NK-92 treated with Interleukin-12 subunit alpha and Interleukin-12 subunit beta, amount 100 ng/mL, for 24 hours (cell line): ENCODE data around the gene SLA2.
"Not testable (repeated sequence)": the region's sequence is repeated elsewhere in the genome, so short reads cannot be mapped to it uniquely, and the experiment has no call there.

ENCODE experiments used
- DNase-seq: peaks from one replicate; lab custom pipeline; 2025; lab: John Stamatoyannopoulos, UW

Gene SLA2

GRCh38 chr20:36573798-36574365 lies 72.1 kb downstream of the SLA2 start:
- DNase-seq, result no peak

- peak; percentile 79 for DNase-seq
These were observed 72.7 kb downstream of the SLA2 start, which contains the start of gene TGIF2 for GRCh38 chr20:36573103-36573797. Gene TGIF2, plus strand, starts transcription at chr20:36573597. Its CDS starts 5,178 bp downstream, at chr20:36578775.

GRCh38 chr20:36572701-36573102 lies 73.3 kb downstream of the SLA2 start:
- DNase-seq, result no peak

GRCh38 chr20:36571564-36572504 lies 74.2 kb downstream of the SLA2 start:
- no peak for DNase-seq

- no peak for DNase-seq
These were observed 76.1 kb downstream of the SLA2 start for GRCh38 chr20:36569847-36570429.

GRCh38 chr20:36565520-36565919 lies 80.5 kb downstream of the SLA2 start:
- DNase-seq, result no peak

GRCh38 chr20:36564726-36565121 lies 81.3 kb downstream of the SLA2 start:
- DNase-seq, result not testable (repeated sequence)

GRCh38 chr20:36564078-36564725 lies 81.8 kb downstream of the SLA2 start:
- not testable (repeated sequence) for DNase-seq

GRCh38 chr20:36563374-36563773 lies 82.6 kb downstream of the SLA2 start:
- DNase-seq, result no peak

GRCh38 chr20:36562724-36563123 lies 83.3 kb downstream of the SLA2 start:
- DNase-seq, result no peak
